ENCODE data around the gene UST.

DNA sequence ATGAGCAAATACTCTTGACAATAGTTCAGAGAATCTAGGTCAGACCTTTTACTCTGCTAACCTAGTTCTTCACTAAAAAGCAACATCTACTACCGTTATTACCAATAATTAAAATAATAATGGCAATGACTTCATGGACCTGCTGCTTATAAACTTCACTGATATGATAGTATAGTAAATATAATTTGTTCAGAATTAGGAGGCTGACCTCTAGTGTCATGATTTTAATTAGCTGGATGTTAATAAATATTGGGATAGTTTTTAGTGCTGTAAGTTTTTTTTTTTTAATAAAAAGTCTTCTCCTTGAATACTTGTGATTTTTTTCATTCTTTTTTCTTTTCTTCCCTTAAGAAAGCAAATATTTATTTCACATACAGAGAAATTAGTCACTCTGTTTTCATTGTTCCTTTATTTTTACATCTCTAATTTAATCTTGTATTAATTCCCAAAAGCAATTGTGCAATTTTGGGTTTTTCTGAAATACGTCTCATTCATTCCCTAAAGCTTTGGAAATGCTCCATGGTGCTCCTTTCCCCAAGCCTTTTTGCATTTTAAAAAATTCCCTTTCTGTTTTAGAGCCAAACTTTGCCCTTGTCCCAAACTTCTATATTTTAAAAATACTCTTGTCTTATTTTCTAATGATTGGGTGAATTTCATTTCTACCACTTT lies 46.6 kb upstream of the UST start:
- TF ChIP-seq, protein P1, sequence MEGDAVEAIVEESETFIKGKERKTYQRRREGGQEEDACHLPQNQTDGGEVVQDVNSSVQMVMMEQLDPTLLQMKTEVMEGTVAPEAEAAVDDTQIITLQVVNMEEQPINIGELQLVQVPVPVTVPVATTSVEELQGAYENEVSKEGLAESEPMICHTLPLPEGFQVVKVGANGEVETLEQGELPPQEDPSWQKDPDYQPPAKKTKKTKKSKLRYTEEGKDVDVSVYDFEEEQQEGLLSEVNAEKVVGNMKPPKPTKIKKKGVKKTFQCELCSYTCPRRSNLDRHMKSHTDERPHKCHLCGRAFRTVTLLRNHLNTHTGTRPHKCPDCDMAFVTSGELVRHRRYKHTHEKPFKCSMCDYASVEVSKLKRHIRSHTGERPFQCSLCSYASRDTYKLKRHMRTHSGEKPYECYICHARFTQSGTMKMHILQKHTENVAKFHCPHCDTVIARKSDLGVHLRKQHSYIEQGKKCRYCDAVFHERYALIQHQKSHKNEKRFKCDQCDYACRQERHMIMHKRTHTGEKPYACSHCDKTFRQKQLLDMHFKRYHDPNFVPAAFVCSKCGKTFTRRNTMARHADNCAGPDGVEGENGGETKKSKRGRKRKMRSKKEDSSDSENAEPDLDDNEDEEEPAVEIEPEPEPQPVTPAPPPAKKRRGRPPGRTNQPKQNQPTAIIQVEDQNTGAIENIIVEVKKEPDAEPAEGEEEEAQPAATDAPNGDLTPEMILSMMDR (IDR thresholded peaks at IDR 0.05): no peak
- no peak for TF ChIP-seq POLR2A (IDR thresholded peaks at IDR 0.05)
- TF ChIP-seq EP300 (IDR thresholded peaks at IDR 0.05): no peak
